CD4-positive, alpha-beta T cell treated with Interleukin-17A for 1 hour (primary cell): ENCODE data around the gene SPTSSA.
"Not testable (repeated sequence)": the region's sequence is repeated elsewhere in the genome, so short reads cannot be mapped to it uniquely, and the experiment has no call there.

ENCODE experiments used
- DNase-seq: peaks from one replicate; pipeline ENCODE4 v3.0.0-alpha.2; 2020

Gene SPTSSA

GRCh38 chr14:34425095-34425851, 36.8 kb downstream of the SPTSSA start:
- DNase-seq = no peak

GRCh38 chr14:34424488-34424887, 37.6 kb downstream of the SPTSSA start:
- DNase-seq = no peak

GRCh38 chr14:34423445-34423844, 38.6 kb downstream of the SPTSSA start:
- no peak for DNase-seq

GRCh38 chr14:34420547-34421150, 41.4 kb downstream of the SPTSSA start:
- no peak for DNase-seq

GRCh38 chr14:34409721-34410120, 52.3 kb downstream of the SPTSSA start:
- DNase-seq = no peak

GRCh38 chr14:34407951-34408350, 54.1 kb downstream of the SPTSSA start:
- no peak for DNase-seq

GRCh38 chr14:34404416-34404815, 57.6 kb downstream of the SPTSSA start:
- DNase-seq = no peak

GRCh38 chr14:34403646-34404045, 58.4 kb downstream of the SPTSSA start:
- no peak for DNase-seq

GRCh38 chr14:34398024-34398423, 64.0 kb downstream of the SPTSSA start:
- no peak for DNase-seq

GRCh38 chr14:34387974-34388516, 74.0 kb downstream of the SPTSSA start:
- no peak for DNase-seq

- no peak for DNase-seq
Measured at GRCh38 chr14:34386865-34387485, 75.1 kb downstream of the SPTSSA start.

GRCh38 chr14:34385881-34386280, 76.2 kb downstream of the SPTSSA start:
- not testable (repeated sequence) for DNase-seq

GRCh38 chr14:34383839-34384238, 78.2 kb downstream of the SPTSSA start:
- no peak for DNase-seq
